Lower lobe of right lung (tissue), 2 donors: Measurements from ENCODE around the gene BPIFB3. TPM values are rescaled to one million over a fixed set of nuclear protein-coding genes. Genes with fewer than 3 reads are reported as not detected.
"Not testable (repeated sequence)": the region's sequence is repeated elsewhere in the genome, so short reads cannot be mapped to it uniquely, and the experiment has no call there.

Experiments used
- ATAC-seq, 2 donors: fragments of 200-7000 bp; cut with Tn5 transposase; one replicate each; pipeline ENCODE4 v1.9.1; 2020 to 2022; ENCODE audit warnings: mild to moderate bottlenecking in 2 of 2, moderate library complexity in 2 of 2
- DNase-seq: peaks from one replicate; pipeline ENCODE4 v3.0.0-alpha.2; 2020
- H3K27ac ChIP-seq: fragments of 200-600 bp; one replicate; pipeline ENCODE4 v1.8.0; 2022
- H3K27me3 ChIP-seq: fragments of 200-600 bp; one replicate; pipeline ENCODE4 v1.8.0; 2022; ENCODE audit warnings: low read depth
- H3K36me3 ChIP-seq: fragments of 200-600 bp; one replicate; pipeline ENCODE4 v1.8.0; 2022; ENCODE audit warnings: mild to moderate bottlenecking
- H3K4me1 ChIP-seq: fragments of 200-600 bp; one replicate; pipeline ENCODE4 v1.8.0; 2022
- H3K4me3 ChIP-seq: fragments of 200-600 bp; one replicate; pipeline ENCODE4 v1.8.0; 2022; ENCODE audit warnings: mild to moderate bottlenecking
- H3K9me3 ChIP-seq: fragments of 200-600 bp; one replicate; pipeline ENCODE4 v1.8.0; 2022
- intact Hi-C: fragments of 100-400 bp; cut with DNase I; formaldehyde crosslinking; loops from one replicate; pipeline ENCODE4 v1.11.0; 2022
- total RNA-seq: library from RNA; stranded (reverse); fragmentation: NEBNext Ultra II Directional; extraction: Animal tissue kit (Norgen Biotek cat#: 25700); gene quantifications from one replicate; pipeline ENCODE4 v1.2.1, GENCODE V29; 2021
- TF ChIP-seq, protein P1 (sequence below): fragments of 200-600 bp; IDR thresholded peaks from one replicate; pipeline ENCODE4 v1.8.0; 2022; ENCODE audit warnings: antibody characterized with exemption, mild to moderate bottlenecking
- donor health status: DM: no; HTN: yes; CAD: no; lungs with severe emphysema.

BPIFB3 gene
- total RNA-seq, 1 donor from 2014 or later = not detected

DNA sequence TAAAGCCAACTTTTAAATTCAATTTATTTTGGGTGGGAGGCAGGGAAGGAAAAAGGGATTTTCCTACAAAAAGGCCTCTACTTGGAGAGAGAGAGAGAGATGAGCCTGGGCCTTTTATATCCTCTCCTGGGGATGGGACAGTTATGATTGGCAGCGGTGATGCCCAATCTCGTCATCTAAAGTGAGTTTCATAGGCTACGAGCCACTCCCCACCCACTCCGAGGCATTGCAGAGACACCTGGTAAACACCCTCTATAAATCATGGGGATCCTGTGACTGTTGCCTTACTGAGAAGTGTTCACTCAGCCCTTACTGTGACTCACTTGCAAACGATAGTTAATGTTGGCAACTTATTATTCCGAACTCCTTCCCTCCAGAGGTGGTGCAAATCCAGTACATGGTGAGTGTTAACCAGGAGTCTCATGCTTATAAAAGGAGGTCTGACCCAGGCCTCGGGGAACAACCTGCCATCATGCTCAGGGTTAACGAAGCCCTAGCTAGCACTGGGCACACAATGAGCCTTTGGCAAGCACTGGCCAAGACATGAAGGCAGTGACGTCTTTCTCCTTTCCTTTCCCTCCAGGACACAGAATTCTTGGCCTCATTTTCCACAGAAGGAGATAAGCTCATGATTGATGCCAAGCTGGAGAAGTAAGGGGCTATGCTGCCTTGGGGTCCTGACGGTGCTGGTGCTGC, 46.3 kb downstream of the BPIFB3 start:
- DNase-seq (no peak), ATAC-seq (no peak)
- peaks cover 4% of the 10 kb centered on the region for H3K27me3 ChIP-seq
- no peak overlapping the region for H3K27ac ChIP-seq
- no peaks in the 10 kb centered on the region for H3K36me3 ChIP-seq
- H3K9me3 ChIP-seq = no peaks in the 10 kb centered on the region
- no peaks in the 10 kb centered on the region for H3K4me1 ChIP-seq
- no peak overlapping the region for H3K4me3 ChIP-seq
- intact Hi-C loops = loop anchor here (10.0 kb wide), 1 partner anchor 195 kb away; no protein-coding TSS in a partner anchor
- TF ChIP-seq, protein P1, sequence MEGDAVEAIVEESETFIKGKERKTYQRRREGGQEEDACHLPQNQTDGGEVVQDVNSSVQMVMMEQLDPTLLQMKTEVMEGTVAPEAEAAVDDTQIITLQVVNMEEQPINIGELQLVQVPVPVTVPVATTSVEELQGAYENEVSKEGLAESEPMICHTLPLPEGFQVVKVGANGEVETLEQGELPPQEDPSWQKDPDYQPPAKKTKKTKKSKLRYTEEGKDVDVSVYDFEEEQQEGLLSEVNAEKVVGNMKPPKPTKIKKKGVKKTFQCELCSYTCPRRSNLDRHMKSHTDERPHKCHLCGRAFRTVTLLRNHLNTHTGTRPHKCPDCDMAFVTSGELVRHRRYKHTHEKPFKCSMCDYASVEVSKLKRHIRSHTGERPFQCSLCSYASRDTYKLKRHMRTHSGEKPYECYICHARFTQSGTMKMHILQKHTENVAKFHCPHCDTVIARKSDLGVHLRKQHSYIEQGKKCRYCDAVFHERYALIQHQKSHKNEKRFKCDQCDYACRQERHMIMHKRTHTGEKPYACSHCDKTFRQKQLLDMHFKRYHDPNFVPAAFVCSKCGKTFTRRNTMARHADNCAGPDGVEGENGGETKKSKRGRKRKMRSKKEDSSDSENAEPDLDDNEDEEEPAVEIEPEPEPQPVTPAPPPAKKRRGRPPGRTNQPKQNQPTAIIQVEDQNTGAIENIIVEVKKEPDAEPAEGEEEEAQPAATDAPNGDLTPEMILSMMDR = no peak

DNA sequence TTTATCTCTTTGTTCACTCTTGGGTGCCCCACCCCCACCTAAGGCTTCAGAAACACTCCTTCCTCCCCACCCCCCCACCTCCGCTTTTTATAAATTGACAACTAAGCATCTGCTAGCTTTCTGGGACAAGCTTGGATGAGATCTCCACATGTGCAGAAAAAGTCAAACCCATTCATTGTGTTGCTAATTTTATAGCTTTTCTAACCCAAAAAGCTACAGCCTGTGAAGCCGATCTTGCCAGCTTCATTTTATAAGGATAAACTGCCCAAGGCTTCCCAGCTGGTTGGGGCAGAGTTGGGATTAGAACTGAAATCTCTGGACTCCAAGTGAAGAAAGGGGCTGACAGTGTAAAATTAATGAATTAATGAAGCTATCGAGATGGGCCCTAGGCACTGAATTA, 49.9 kb downstream of the BPIFB3 start:
- H3K27ac ChIP-seq = no peak overlapping the region
- H3K4me3 ChIP-seq = no peak overlapping the region
- TF ChIP-seq, protein P1 = no peak
- no peaks in the 10 kb centered on the region for H3K9me3 ChIP-seq
- intact Hi-C loops = no loop called here
- H3K4me1 ChIP-seq = no peaks in the 10 kb centered on the region
- H3K36me3 ChIP-seq = no peaks in the 10 kb centered on the region
- H3K27me3 ChIP-seq = no peaks in the 10 kb centered on the region
- DNase-seq (no peak), ATAC-seq (no peak)

DNA sequence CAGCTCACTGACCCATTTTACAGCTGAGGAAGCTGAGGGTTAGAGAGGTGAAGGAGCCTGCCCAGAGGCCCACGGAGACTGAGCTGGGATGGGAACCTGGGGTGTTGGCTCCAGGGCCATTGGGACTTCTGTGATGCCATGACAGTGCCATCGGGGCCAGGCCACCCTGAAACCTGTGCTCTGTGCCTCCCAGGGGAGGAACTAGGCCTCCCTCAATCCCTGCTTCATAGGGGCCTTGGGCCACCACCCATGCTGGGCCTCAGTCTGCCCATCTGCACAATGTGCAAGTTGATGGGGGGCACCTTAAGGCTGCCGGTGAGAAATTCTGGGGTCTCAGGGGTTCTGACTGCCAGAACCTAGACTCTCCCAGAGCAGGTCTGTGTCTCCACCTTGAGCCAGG, 50.6 kb downstream of the BPIFB3 start:
- no peaks in the 10 kb centered on the region for H3K9me3 ChIP-seq
- H3K27ac ChIP-seq = no peak overlapping the region
- intact Hi-C loops = no loop called here
- ATAC-seq = no peak
- TF ChIP-seq, protein P1 = no peak
- no peaks in the 10 kb centered on the region for H3K27me3 ChIP-seq
- H3K4me1 ChIP-seq = no peaks in the 10 kb centered on the region
- DNase-seq = no peak
- no peaks in the 10 kb centered on the region for H3K36me3 ChIP-seq
- no peak overlapping the region for H3K4me3 ChIP-seq

DNA sequence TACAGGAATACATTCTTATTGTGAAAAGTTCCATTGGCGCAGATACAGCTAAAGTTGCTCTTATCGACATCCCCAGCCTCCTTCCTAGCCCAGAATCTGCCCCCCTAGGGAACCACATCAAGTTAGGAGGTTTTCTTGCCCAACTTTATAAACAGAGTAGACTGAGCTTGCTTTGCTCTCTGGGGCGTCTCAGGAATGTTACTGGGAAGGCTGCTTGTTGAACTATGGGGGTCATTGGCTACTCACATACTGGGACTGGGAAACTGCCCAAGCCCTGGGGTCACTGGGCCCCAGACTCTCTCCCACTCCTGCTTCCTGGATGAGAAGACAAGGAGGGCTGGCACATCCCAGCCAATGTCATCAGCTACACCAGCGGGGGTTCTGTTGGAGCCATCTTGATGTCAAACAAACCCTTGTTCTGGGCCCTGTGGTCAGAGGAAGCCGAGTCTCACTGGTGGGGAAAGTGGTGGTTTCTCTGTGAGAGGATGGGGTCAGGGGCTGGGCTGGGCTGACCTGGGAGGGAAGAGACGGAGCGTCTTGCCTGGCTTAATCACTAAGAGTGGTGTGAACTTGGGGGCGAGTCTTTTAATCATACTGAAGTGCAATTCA, 51.7 kb downstream of the BPIFB3 start:
- Histone ChIP-seq H3K4me1 (no peaks in the 10 kb centered on the region), H3K27me3 (no peaks in the 10 kb centered on the region), H3K27ac (no peak overlapping the region), H3K36me3 (no peaks in the 10 kb centered on the region), H3K9me3 (no peaks in the 10 kb centered on the region), H3K4me3 (no peak overlapping the region)
- DNase-seq (no peak), ATAC-seq (no peak)
- TF ChIP-seq, protein P1 = no peak
- intact Hi-C loops = no loop called here

DNA sequence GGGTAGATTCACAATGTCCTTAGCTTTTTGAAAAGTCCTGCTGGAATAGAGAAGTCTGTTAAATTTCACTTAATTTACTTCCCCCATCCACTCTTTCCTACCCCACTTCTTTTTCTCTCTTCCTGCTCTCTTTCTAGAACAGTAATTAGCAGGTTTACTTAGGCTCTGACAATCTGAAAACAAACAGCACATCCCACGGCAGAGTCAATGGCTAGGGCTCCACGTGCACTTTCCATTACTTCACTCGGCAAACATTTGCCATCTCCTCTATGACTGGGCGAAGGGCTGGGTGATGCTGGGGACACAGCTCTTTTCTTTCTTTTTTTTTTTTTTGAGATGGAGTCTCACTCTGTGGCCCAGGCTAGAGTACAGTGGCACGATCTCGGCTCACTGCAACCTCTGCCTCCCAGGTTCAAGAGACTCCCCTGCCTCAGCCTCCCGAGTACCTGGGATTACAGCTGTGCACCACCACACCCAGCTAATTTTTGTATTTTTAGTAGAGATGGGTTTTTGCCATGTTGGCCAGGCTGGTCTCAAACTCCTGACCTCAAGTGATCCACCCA, 52.4 kb downstream of the BPIFB3 start:
- peak; percentile 42 to 62 for ATAC-seq
- H3K4me3 ChIP-seq, H3K4me1 ChIP-seq, intact Hi-C loops, DNase-seq, H3K9me3 ChIP-seq, H3K36me3 ChIP-seq, H3K27me3 ChIP-seq, H3K27ac ChIP-seq: not testable (repeated sequence)

DNA sequence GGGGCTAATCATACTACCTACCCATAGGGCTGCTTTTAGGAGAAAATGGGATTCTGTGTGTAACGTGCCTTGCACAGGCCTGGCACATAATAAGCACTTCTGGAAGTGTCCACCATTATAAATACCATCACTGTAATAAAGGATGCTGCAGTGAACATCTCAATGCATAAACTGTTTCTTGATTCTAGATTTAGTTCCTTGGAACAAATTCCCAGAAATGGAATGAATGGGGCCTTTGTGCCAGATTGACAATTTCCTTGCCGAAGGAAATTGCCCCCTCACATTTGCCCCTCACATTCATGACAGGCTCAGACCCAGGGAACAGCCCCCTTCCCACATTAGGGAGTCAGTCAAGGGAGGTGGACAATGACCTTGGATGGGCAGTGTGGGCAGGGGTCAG, 55.0 kb downstream of the BPIFB3 start:
- no peak overlapping the region for H3K4me3 ChIP-seq
- H3K9me3 ChIP-seq = no peaks in the 10 kb centered on the region
- no peaks in the 10 kb centered on the region for H3K4me1 ChIP-seq
- H3K27ac ChIP-seq = no peak overlapping the region
- TF ChIP-seq, protein P1 = no peak
- DNase-seq (no peak), ATAC-seq (no peak)
- no peaks in the 10 kb centered on the region for H3K36me3 ChIP-seq
- intact Hi-C loops = no loop called here
- no peaks in the 10 kb centered on the region for H3K27me3 ChIP-seq
